GM18870 (cell line): ENCODE measurements around the gene GATA1.

Source experiments
- ATAC-seq: cut with Tn5 transposase; IDR thresholded peaks from one replicate; pipeline ENCODE4 v1.9.1; 2021; ENCODE audit warnings: moderate library complexity; ENCODE audit not compliant: unreplicated experiment

The GATA1 gene

DNA sequence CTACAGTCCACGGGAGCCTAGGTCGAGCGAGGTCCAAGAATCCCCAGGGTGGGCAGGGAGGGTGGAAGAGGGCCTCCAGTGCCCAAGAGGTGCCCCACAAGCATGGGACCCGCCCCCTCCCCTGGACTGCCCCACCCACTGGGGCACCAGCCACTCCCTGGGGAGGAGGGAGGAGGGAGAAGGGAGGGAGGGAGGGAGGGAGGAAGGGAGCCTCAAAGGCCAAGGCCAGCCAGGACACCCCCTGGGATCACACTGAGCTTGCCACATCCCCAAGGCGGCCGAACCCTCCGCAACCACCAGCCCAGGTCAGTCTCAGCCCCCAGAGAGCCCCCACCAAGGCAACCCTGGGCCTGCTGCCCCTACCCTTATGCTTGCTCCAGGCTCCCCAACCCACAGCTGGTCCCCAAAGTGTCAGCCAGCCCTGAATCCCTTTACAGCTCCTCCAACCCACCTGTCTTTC, at the start of gene GATA1:
GATA1 (plus strand) TSS at position 250 of the 460 bp plus-strand sequence. CDS start 4,520 bp downstream, outside the sequence.
- no peak for ATAC-seq

DNA sequence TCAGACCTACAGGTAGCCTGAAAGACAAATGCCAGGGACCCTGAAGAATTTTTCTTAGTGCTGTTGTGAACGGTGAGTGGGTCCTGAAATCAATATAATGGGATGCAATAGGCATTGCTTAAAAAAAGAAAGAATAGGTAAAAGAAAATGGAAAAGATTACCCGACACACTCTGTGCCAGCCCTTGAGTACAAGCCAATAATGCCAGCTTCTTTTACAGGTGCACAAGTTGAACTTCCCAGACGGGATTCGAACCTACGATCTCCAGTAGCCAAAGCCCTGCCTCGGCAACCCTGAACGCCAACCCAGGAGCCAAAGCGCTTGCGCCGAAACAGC, 49.5 kb upstream of the GATA1 start:
- no peak for ATAC-seq

DNA sequence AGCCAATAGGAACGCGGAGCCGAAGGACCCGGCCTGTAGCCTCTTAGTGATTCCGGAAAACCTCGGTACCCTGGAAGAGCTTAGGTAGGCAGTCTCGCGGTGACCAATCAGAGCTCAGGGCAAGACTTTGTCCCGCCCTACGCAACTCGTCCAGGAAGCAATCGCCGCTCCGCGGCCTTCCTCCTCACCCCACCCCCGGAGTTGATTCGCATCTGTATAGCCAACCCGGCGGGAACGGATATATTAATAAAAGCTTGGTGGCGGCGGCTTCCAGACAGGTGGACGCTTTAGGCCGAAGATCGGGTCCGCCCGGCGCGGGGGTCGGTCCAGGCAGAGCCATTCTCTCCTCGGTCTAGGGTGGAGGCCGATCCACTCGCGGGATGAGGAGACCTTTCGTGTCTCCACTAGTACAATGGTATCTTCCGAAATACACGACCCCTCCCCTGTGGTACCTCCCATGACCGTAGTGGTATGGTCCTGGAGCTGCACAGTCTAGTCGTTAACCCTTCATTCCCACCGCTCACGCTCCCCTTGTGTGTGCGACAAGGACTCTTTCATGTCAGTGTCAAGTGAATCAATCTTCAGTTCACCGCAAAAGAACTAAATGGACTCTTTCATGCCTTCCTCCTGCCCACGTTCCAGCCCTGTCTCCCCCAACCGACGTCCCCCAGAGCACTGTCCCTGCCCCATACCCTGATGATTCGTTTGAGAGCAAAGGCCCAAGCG, 49.0 kb upstream of the GATA1 start:
- ATAC-seq = peak; percentile 98

DNA sequence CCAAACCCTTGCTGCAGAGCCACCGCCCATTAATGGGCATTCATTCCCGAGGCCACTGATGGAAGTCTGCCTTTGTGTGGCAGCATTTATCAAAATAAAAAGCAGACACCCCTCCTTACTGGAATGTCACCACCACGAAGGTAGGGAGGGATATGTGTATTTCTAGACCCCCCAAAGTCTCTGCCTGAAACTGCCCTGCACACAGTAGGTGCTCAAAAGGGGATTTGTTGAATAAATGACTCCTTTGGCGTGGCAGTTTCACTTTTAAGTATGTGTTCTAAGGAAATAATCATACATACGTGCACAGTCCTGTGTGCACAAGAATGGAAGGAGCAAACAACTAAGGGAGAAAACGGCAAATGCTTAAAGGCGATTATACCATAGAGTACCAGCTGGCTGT, 48.5 kb upstream of the GATA1 start:
- no peak for ATAC-seq

DNA sequence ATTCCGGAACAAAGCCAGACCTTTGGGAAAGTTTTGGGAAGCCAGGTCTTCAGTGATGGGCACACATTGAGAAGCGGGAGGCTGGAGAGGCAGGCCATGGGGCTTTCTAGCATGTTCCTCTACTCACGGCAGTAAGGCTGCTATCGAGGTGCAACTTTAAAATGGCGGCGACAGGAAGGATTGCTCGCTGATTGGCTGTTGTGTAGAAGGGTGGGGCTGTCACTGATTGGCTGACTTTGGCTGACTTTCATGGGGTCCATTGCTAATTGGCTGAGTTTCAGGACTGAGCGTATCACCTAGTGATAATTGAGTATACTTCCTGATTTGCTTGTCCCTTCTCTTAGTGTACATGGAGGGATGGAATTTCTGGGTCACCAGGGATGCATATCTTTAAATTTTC, 44.6 kb upstream of the GATA1 start:
- ATAC-seq = no peak

DNA sequence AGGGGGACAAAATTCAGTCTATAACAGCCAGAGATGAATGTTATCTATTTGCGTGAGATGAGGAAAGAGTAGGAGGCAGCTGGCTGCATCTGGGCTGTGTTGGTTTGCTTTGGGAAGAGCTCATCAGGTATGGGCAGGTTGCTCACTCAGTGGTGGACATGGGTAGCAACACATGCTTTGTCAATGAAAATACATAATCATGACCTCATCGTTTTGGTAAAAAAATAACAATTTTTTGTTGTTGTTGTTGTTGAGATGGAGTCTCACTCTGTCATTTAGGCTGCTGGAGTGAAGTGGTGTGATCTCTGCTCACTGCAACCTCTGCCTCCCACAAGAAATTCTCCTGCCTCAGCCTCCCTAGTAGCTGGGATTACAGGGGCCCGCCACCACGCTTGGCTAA, 41.2 kb upstream of the GATA1 start:
- ATAC-seq = no peak

DNA sequence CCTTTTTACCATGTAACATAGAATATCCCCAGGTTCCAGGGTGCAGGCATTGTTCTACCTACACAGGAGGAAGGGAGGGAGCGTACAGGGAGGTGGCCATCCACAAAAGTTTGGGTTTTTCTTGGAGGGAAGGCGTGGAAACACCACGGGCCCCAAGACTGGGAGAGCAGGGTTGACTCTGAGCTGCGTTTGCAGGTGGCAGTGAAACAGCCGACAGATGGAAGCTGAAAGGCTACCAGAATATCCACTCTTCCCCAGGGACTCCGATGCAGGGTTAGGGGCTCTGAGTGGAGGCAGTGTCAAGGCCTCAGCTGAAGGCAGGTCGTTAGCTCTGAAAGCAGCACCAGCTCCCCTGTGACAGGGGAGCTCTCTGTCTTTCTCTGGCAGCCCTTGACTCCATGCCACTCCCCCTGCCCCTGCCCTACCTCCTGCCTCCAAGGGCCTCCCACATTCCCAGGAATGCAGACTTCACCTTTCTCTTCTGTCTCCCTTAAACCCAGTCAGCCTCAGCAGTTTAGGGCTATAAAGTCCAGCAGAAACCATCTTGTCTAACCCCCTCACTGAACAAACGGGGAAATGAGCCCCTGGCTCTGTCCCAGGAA, 38.9 kb upstream of the GATA1 start:
- ATAC-seq = no peak

DNA sequence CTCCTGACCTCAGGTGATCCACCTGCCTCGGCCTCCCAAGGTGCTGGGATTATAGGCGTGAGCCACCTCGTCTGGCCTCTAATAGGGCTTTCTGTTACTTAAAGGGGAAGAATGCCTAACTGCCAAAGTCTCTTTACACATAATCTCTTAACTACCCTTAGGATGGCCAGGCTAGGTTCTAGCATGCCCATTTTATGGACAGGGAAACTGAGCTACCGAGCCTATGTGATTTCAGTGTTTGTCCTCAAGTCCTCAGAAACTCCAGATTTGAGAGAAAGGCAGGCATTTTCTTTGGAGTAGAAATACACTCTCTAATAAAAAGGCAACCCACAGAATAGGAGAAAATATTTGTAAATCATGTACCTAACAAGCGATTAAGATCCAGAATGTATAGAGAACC, 37.2 kb upstream of the GATA1 start:
- ATAC-seq = no peak

DNA sequence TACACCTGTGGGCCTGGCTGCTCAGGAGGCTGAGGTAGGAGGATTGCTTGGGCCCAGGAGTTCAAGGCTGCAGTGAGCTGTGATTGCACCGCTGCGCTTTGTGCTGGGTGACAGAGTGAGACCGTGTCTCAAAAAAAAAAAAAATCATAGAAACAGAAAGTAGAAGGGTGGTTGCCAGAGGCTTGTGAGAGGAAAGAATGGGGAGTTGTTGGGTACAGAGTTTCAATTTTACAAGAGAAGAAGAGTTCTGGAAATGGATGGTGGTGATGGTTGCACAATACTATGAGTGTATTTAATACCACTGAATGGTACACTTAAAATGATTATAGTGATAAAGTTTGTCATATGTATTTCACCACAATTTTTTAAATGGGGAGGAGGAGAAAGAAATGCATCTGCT, 35.0 kb upstream of the GATA1 start:
- ATAC-seq = no peak

DNA sequence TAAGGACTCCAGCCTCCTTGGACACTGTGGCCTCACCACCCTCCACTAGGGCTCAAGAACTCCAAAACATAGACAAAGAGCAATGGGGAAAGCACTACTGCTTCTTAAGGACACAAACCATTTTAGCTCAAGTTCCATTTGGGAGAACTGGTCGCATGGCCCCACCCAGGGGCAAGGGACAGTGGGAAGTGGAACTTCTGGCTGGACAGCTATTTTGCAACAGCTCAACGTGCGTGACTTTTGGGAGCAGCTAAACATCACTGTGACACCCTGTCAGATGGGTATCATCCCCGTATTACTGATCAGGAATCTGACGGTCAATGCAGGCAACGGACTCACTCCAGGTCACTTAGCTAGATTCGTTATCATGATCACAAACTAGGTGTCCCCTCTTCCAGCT, 33.9 kb upstream of the GATA1 start:
- ATAC-seq = no peak

DNA sequence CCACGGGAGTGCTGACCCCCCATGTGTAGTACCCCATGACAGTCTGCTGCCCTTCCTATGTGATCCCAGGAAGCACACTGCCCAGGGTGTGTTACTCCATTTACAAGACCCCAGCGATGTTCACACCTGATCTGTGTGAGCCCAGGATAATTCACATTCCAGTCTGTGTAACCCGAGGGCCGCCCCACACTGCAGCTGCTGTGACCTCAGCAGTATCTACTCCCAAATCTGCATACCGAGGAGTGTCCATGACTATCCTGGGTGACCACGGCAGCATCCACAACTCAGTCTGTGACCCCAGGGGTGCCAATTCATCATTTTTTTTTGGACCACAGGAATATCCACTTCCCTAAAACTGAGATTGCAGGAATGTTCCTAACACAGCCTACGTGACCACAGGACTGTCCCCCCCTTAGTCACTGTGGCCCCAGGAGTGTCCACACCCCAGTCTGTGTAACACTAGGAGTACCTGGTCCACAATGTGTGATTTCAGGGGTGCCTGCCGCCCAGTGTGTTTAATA, 32.6 kb upstream of the GATA1 start:
- no peak for ATAC-seq

DNA sequence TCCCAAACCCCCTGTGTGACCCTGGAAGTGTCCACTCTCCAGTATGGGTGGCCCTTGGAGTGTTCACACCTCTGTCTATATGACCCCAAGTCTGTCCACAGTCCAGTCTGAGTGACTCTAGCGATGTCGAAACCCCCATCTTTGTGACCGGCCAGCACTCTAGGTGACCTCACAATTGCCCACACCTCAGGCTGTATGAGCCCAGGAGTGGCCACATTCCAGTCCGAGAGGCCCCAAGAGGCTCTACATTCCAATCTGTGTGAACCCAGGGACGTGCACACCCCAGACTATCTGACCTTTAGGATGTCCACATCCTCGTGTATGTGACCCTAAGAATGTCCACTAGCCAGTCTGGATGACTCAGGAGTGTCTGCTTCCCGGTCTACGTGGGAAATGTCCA, 32.2 kb upstream of the GATA1 start:
- ATAC-seq = no peak

DNA sequence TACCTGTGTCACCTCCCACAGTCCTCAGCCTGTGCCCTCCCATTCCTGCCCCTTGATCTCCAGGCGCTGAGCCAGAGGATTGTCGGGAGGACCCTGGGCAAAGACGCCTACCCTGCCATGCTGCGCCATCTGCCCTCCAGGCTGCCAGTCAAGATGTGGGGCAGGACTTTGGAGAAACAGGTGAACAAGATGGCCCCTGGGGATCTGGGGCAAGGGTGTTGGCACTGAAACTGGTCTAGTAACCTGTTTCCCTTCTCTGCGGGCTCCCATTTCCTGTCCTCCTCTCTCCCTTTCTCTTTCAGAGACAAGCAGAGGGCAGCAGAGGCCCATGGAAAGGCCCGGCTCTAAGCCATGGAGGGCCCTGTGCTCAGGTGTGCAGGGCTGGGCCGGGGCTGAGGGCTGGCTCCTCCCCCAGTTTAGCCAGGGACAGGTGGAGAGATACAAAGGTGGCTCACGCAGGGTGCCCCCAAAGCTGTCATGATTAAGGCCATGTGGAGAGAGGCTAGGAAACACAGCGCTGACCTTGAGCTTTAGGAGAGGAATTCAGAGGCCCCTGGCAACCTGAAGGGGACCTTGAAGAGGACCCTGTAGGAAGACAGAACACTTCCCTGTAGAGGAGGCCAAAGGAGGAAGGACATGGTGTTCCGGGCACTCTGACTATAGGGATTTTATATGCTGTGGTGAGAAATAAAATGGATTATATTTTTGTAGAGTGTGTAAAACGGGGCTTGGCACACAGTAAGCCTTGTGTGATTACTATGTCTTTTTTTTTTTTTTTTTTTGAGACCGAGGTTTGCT, 24.5 kb upstream of the GATA1 start, which contains the start of gene GLOD5:
GLOD5 (plus strand) TSS at position 74 of the 798 bp plus-strand sequence; CDS start at position 118, 44 bp downstream.
- ATAC-seq = no peak

DNA sequence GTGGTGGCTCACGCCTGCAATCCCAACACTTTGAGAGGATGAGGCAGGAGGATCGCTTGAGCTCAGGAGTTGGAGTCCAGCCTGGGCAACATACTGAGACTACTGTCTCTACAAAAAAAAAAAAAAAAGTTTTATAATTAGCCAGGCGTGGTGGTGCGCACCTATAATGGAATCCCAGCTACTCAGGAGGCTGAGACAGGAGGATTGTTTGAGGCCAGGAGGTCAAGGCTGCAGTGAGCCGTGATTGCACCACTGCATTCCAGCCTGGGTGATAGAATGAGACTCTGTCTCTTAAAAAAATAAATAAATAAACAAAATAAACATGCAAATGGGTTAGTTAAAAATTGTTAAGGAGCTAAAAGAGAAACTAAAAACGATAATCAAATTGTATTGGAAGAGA, 17.2 kb upstream of the GATA1 start:
- ATAC-seq = no peak

DNA sequence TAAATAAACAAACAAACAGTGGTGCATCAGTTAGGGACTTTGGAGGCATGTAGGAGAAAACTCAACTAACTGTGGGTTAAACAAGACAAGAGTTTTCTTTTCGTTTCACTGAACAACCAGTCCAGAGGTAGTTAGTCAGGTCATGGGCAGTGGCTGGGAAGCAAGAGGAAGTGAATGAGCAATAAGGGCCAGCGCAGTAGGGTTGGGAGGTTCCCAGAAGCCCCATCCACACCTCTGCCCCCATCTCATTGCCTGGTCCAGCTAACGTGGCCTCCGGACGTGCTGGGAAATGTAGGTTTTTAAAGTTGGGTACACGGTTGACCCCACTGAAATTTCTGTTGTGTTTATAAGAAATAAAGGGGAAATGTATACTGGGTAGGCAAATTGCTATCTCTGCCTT, 16.1 kb upstream of the GATA1 start:
- ATAC-seq = no peak

DNA sequence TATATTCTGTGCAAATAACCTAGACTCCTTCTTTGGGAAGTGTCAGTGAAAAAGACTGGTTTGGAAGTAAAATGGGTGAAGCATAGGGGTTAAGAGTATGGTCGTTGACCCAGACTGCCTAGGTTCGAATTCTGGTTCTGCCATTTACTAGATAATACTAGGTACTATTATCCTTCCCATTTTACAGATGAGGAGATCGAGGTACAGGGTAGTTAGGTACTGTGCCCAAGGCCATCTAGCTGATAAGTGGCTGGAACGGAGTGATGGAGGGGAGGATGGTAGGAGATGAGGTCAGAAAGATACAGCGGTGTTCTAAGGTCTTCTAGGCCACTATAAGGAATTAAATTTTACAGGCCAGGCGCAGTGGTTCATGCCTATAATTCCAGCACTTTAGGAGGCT, 13.8 kb upstream of the GATA1 start:
- no peak for ATAC-seq

DNA sequence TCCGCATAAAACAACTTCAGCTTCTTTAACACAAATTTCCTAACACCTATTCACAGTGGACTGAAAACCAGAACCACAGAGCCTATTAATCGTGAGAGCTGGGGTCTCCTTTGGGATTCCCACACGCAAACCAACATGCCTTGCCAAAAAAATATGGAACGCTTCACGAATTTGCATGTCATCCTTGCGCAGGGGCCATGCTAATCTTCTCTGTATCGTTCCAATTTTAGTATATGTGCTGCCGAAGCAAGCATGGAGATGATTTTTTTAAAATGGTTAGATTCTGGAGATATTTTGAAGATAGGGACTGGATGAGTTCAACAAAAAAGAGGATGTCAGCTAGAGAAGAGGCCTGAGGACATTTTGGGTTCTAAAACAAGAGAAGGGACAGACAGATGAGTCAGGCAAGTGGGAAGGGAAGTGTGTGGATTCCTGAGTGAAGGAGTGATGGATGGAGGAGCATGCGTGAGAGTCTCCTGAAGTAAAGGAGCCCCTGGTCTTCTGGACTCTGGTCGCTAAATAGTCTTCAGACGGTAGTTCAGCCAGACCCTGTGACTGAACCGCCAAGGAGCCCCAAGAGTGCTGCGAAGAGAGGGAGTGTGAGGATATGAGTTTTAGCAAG, 9.5 kb upstream of the GATA1 start:
- no peak for ATAC-seq

DNA sequence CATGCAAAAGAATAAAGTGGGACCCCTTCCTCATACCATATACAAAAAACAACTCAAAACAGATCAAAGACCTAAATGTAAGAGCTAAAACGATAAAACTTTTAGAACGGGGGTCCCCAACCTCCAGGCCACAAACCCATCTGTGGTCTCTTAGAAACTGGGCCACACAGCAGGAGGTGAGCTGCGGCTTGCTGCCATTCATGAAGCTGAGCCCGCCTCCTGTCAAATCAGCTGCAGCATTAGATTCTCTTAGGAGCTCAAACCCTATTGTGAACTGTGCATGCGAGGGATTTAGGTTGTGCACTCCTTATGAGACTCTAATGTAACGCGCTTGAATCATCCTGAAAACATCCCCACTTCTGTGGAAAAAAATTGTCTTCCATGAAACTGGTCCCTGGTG, 7.0 kb upstream of the GATA1 start:
- ATAC-seq = no peak

DNA sequence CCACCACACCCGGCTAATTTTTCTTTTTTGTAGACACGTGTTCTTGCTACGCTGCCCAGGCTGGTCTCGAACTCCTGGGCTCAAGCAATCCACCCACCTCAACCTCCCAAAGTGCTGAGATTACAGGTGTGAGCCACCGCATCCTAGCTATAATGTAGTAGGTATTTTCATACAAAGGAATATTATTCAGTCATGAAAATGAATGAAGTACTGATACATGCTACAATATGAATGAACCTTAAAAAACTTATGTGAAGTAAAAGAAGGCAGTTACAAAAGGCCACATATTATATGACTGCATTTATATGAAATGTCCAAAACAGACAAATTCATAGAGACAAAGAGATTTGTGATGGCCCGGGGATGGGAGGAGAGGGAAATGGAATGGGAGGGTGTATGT, 4.7 kb upstream of the GATA1 start:
- no peak for ATAC-seq

DNA sequence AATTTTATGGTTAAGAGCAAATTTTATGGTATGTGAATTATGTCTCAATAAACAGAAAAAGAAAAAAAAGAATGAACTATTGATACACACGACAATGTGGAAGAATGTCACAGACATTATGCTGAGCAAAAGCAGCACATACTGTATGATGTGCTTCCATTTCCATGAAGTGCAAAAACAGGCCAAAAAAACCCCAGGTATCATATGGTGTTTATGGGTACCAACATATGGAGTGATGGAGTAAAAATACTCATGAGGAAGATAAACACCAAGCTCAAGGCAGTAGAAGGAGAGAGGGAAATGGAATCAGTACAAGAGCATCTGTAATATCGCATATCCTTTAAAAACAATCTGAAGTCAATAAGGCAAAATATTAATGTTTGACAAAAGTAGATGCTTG, 4.2 kb upstream of the GATA1 start:
- ATAC-seq = no peak

DNA sequence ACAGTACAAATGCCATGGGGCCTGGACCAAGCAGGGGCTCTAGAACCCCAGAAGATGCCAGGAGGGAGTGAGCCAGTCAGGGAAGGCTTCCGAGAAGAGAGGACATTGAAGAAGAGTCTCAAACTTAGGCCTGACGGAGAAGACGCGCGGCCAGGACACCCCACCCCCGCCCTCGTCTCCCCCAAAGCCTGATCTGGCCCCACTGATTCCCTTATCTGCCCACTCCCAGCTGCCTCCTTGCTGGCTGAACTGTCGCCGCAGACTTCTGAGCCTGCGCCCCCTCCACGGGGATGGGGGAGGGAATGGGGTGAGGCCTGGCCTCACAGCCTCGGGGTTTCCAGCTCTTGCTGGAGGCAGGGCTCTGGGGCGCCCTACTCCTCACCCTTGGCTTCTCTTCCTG, 3.6 kb upstream of the GATA1 start:
- no peak for ATAC-seq
